Measurements from ENCODE around the gene THAP8. TPM values are rescaled to one million over a fixed set of nuclear protein-coding genes. Genes with fewer than 3 reads are reported as not detected.

The THAP8 gene
- total RNA-seq, 2 experiments from 2014 or later = 0.38 to 0.53 TPM

DNA sequence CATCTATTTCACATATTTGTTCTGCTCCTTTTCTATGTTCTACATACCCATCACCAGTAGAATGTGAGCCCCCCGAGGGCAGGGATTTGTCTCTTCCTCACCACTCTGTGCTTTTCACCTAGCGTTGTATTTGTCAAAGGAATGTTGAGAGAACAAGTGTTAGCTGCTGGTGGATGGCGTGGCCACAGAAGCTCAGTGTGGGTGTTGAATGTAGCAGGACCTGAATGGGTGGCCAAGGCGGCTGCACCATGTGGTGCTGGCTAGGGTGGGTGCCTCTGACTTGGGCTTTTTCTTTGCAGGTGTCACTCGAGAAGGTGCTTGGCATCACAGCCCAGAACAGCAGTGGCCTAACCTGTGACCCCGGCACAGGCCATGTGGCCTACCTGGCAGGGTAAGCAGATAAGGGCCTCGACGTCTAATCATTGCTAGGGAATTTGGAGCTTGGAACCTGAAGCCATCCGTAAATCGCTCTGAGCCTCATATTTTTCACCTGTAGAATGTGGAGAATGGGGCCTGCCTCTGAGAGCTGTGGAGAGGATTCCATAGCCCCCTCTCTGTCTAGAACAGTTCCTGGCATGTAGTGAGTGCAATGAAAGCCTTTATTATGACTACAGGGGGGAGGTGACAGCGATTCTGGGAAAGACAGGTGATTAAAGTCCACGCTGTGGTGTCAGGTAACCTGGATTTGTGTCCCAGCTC is 4.5 kb upstream of the THAP8 start:
- Mint-ChIP-seq H3K27ac (no peak overlapping the region), H3K27me3 (no peaks in the 10 kb centered on the region), H3K4me1 (ENCODE audit: low read depth) (peaks cover 22% of the 10 kb centered on the region), H3K9me3 (no peaks in the 10 kb centered on the region), H3K36me3 (ENCODE audit: low read depth) (peaks cover 11% of the 10 kb centered on the region), H3K4me3 (no peak overlapping the region)
- no peak overlapping the region for H3K4me3 ChIP-seq (ENCODE audit: low read length)
- H3K9me3 ChIP-seq (ENCODE audit: control insufficient read depth in 1 of 2, insufficient read depth in 1 of 2, low read length in 2 of 2) = no peaks in the 10 kb centered on the region
- no peaks in the 10 kb centered on the region for H3K36me3 ChIP-seq (ENCODE audit: insufficient read depth, low read length)
- TF ChIP-seq, protein P1, sequence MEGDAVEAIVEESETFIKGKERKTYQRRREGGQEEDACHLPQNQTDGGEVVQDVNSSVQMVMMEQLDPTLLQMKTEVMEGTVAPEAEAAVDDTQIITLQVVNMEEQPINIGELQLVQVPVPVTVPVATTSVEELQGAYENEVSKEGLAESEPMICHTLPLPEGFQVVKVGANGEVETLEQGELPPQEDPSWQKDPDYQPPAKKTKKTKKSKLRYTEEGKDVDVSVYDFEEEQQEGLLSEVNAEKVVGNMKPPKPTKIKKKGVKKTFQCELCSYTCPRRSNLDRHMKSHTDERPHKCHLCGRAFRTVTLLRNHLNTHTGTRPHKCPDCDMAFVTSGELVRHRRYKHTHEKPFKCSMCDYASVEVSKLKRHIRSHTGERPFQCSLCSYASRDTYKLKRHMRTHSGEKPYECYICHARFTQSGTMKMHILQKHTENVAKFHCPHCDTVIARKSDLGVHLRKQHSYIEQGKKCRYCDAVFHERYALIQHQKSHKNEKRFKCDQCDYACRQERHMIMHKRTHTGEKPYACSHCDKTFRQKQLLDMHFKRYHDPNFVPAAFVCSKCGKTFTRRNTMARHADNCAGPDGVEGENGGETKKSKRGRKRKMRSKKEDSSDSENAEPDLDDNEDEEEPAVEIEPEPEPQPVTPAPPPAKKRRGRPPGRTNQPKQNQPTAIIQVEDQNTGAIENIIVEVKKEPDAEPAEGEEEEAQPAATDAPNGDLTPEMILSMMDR (IDR thresholded peaks at IDR 0.05) = no peak
- ChIA-PET CTCF (no interaction called here), POLR2A (no interaction called here)
- intact Hi-C loops (cut with DNase I, micrococcal nuclease) = loop anchor here in 1 of 2 experiments (5.0 kb wide), 1 partner anchor 281 kb away; the partner anchor contains the start of gene ARHGAP33
- no peaks in the 10 kb centered on the region for H3K27me3 ChIP-seq (ENCODE audit: control insufficient read depth in 1 of 2, insufficient read depth in 2 of 2, low read length in 2 of 2)
- no peak overlapping the region for H3K27ac ChIP-seq (ENCODE audit: low read depth in 1 of 2, low read length in 2 of 2)
- ATAC-seq (ENCODE audit: poor library complexity) (no peak), DNase-seq (no peak)
- H3K4me1 ChIP-seq (ENCODE audit: insufficient read depth, low read length) = peaks cover 15% of the 10 kb centered on the region

DNA sequence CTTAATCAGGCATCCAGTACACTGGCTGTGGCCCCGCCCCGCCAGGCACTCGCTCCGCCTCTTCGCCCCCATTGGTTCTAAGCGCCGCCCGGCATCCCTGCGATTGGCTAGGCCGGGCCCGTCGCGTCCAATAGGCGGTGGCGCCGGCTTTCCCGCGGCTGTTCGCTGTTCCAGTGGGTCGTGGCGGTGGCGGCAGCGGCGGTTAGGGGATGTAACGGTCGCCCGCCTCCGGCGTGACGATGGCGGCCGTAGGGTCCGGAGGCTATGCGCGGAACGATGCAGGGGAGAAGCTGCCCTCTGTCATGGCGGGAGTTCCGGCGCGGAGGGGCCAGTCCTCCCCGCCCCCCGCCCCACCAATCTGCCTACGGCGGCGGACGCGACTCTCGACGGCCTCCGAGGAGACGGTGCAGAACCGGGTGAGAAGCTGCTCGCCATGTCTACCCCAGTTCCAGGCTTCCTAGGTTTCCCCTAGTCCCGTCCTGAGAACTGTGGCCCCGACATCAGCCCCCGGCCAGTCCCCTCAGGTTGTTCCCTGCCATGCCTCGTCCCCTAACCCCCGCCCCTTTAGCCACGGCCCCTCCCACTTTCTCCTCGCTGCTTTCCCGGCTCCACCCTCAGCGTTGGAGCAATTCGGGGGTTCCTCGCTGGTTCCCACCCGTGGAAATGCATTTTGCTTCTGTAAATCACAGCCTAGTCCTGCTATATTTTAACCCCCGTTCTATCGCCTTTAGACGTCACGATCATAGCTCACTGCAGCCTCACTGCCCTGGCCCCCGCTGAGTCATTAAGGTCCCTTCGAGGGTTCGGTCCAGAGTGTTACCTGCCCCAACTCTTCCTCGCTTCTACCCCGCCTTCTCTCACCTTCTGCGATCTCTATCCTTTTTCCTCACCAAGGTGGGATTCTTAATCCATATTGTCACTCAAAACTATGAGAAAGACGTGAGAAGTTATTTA is 925 bp upstream of the THAP8 start, which contains the start of gene WDR62:
TSS of gene WDR62 (plus strand) at position 165 of the 954 bp plus-strand sequence. CDS start at position 240, 75 bp downstream.
- H3K36me3 Mint-ChIP-seq (ENCODE audit: low read depth) = peaks cover 16% of the 10 kb centered on the region

More for the DNA sequence above, 925 bp upstream of the THAP8 start, which contains the start of gene WDR62:
- Mint-ChIP-seq H3K27me3 (no peaks in the 10 kb centered on the region), H3K9me3 (no peaks in the 10 kb centered on the region), H3K4me1 (ENCODE audit: low read depth) (peaks cover 37% of the 10 kb centered on the region), H3K27ac (peak within 1 kb of the TSS; percentile 100), H3K4me3 (peak within 1 kb of the TSS; percentile 97)
- Histone ChIP-seq H3K27me3 (ENCODE audit: control insufficient read depth in 1 of 2, insufficient read depth in 2 of 2, low read length in 2 of 2) (no peaks in the 10 kb centered on the region), H3K4me3 (ENCODE audit: low read length) (peak within 1 kb of the TSS; percentile 82), H3K4me1 (ENCODE audit: insufficient read depth, low read length) (peaks cover 24% of the 10 kb centered on the region), H3K36me3 (ENCODE audit: insufficient read depth, low read length) (peaks cover 3% of the 10 kb centered on the region), H3K9me3 (ENCODE audit: control insufficient read depth in 1 of 2, insufficient read depth in 1 of 2, low read length in 2 of 2) (no peaks in the 10 kb centered on the region), H3K27ac (ENCODE audit: low read depth in 1 of 2, low read length in 2 of 2) (peak within 1 kb of the TSS; percentile 92 to 96)
- DNase-seq (peak in 12 of 14 experiments; percentile 89 to 96 (median 92)), ATAC-seq (ENCODE audit: poor library complexity) (peak; percentile 71)
- POLR2A ChIA-PET = interaction anchor here (1.2 to 2.5 kb wide), 8 partner anchors 41 to 310 kb away, joined by 3 to 21 read pairs (median 5); partner anchors contain the start of genes ALKBH6, POLR2I, TBCB and U2AF1L4
- CTCF ChIA-PET = interaction anchor here (1.2 to 1.4 kb wide), 2 partner anchors 73 kb away, joined by 4 read pairs; no protein-coding TSS in a partner anchor
- intact Hi-C loops (cut with DNase I, micrococcal nuclease) = loop anchor here (1.0 to 5.0 kb wide), 8 partner anchors 41 to 278 kb away; partner anchors contain the start of genes ALKBH6 (in 2 of the 2), POLR2I (in 2 of the 2), SDHAF1 (in 2 of the 2) and ARHGAP33 (in 1 of the 2)
- TF ChIP-seq, protein P1 (IDR thresholded peaks at IDR 0.05) = peak; percentile 34

All from CD4-positive, alpha-beta T cell (primary cell).